Left cardiac atrium (tissue), 4 donors: Measurements from ENCODE around the gene IQCN. TPM values are rescaled to one million over a fixed set of nuclear protein-coding genes. Genes with fewer than 3 reads are reported as not detected.

Experiments
- ATAC-seq, 2 donors: fragments of 200-7000 bp; cut with Tn5 transposase; one replicate each; pipeline ENCODE4 v1.9.1; 2020; ENCODE audit warnings: mild to moderate bottlenecking in 2 of 2, moderate library complexity in 2 of 2
- DNase-seq: peaks from one replicate; pipeline ENCODE4 v3.0.0-alpha.2; 2020
- intact Hi-C, 2 donors: fragments of 100-400 bp; cut with DNase I; formaldehyde crosslinking; loops; one replicate each; pipeline versions ENCODE4 v1.14.1 to v1.15.1; 2022 to 2023
- total RNA-seq, 2 donors: library from RNA; stranded (reverse); fragmentation: NEBNext Ultra II Directional; extraction: Animal tissue kit (Norgen Biotek cat#: 25700); gene quantifications; one replicate each; pipeline ENCODE4 v1.2.1, GENCODE V29; 2021
- donor health status: DM: no; HTN: yes; CAD: no.
- donor health status: DM: no; HTN: yes; CAD: no; lungs with severe emphysema.
- donor health status: DM: yes; HTN: yes; CAD: no.
- donor health status: Dilated cardiomyopathy.

The IQCN gene
- total RNA-seq, 2 donors from 2014 or later = 0.91 to 1.3 TPM

GRCh38 chr19:18308051-18308947 lies 34.0 kb upstream of the IQCN start:
- DNase-seq (no peak), ATAC-seq (no peak)
- intact Hi-C loops = no loop called here

DNA sequence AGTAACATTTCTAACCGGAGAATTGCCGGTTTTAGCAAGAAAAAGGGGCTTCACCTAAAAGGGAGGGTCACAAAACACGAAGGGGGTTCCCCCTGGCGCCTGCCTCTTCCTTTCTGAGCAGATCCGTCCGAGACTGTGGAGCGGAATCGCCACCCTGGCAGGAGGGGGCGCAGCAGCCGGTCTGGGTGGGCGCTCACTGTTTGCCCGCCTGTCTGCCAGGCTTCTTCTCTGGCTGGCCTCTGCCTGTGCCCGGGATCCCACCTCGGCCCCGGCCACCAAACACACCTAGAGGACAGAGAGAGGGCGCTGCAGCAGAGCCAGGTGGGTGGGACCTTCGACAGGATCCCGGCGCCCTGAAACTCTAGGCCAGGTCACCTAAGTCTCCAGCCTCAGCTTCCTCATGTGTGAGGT lies 33.0 kb upstream of the IQCN start:
- intact Hi-C loops = no loop called here
- DNase-seq (no peak), ATAC-seq (no peak)

GRCh38 chr19:18306888-18307260 lies 32.6 kb upstream of the IQCN start:
- DNase-seq (peak; percentile 58), ATAC-seq (no peak)
- intact Hi-C loops = no loop called here

GRCh38 chr19:18306209-18306887 lies 32.1 kb upstream of the IQCN start:
- ATAC-seq = no peak
- no peak for DNase-seq
- intact Hi-C loops = no loop called here

DNA sequence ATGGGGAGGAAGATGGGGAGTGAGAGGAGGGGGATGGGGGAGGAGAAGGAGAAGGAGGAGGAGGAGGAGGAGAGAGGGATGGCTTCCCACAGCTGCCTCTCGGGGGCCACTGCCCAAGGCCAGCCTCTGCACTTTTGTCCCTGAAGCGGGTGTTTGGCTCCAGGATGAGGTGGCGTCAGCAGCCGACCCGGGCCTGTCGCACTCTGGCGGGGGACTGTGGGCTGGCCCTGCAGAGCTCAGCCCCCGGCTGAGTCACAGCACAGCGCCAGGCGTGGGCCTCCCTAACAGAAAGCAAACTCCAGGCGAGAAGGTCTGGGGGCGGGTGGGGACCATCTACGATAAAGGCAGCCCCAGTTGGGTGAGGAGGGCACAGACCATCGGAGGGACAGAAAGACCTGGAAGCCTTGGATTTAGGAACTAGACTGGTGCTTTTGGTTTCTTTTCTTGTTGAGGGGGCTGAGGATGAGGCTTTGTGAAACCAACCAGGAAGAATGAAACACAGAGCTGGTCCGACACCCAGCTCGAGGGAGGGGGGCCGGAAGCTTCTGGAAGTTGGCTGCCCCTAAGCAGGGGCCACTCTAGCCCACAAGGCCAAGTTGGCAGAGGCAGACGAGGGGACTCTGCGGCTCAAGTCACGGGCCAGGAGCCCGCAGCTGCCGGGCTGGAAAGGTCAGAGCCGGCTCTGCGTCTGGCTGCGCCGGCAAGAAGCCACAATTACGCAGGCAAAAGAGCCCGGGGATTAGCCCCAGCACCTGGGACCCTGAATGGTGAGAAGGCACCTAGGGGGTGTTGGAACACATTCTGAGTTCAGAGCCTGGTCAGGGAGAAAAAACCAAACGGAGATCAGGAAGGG lies 30.4 kb upstream of the IQCN start:
- intact Hi-C loops = loop anchor here in 1 of 2 donors (2.0 kb wide), 1 partner anchor 18 kb away; the partner anchor contains the start of gene LSM4
- DNase-seq (peak; percentile 93), ATAC-seq (peak; percentile 84 to 89)

GRCh38 chr19:18304208-18304457 lies 29.9 kb upstream of the IQCN start:
- intact Hi-C loops = loop anchor here in 1 of 2 donors (2.0 kb wide), 1 partner anchor 19 kb away; the partner anchor contains the start of gene LSM4
- DNase-seq (peak; percentile 49), ATAC-seq (no peak)

GRCh38 chr19:18301718-18302111 lies 27.5 kb upstream of the IQCN start:
- DNase-seq (no peak), ATAC-seq (no peak)
- intact Hi-C loops = no loop called here

DNA sequence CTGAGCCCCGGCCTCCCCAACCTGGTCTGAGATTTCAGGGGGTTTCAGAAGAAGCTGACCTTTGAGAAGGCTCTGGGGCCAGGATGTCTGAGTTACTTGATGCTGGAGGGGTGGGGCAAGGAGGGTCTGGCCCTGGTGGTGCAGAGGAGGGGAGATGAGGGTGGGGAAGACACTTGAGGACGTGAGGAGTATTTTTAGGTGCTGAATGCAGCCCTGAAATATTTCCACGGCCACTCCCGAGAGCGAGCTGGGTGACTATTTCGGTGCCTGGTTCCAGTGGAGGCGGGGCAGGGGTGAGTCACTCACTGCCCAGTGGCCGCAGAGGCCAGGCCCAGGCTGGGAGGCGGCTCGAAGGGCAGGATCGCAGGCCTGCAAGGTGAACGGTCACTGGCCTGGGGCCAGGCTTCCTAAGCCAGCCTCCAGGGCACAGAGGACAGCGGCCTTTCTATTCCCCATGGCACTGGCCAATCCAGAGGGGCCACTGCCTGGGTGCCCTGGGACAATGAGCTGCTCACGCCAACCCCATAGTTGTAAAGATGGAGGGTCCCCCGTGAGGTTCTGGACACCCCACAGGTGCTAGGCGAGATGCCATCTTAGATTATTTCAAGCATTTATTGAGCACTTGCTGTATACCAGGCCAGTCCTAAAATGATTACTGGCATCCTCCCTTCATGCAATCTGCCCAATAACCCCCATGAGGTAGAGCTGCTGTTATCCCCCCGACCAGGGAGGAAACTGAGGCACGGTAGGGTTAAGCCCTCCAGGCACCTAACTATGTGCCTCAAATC lies 26.9 kb upstream of the IQCN start:
- DNase-seq = peak; percentile 90
- peak; percentile 27 to 69 for ATAC-seq
- intact Hi-C loops = no loop called here

GRCh38 chr19:18299654-18300053 lies 25.4 kb upstream of the IQCN start:
- DNase-seq (no peak), ATAC-seq (no peak)
- intact Hi-C loops = no loop called here

DNA sequence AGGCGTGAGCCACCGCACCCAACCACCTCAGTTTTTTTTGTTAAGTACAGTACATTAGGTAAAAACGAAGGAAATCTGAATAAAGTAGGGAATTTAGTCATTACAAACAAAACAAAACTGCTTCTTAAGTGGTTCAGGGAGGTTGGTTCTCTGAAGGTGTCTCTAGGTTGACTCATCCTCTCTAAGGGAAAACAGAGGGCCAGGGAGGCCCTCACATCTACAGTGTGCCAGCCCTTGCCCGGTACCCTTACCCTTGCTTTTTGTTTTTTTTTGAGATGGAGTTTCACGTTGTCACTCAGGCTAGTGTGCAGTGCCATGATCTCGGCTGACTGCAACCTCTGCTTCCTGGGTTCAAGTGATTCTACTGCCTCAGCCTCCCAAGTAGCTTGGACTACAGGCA lies 24.3 kb upstream of the IQCN start:
- intact Hi-C loops = no loop called here
- no peak for DNase-seq
- ATAC-seq = no peak

GRCh38 chr19:18297308-18297707 lies 23.1 kb upstream of the IQCN start:
- intact Hi-C loops = no loop called here
- ATAC-seq = no peak
- DNase-seq = no peak

GRCh38 chr19:18295034-18295451 lies 20.8 kb upstream of the IQCN start:
- DNase-seq = no peak
- ATAC-seq = no peak
- intact Hi-C loops = no loop called here

GRCh38 chr19:18294467-18294864 lies 20.2 kb upstream of the IQCN start:
- intact Hi-C loops = no loop called here
- DNase-seq (peak; percentile 73), ATAC-seq (no peak)

- DNase-seq (peak; percentile 22), ATAC-seq (no peak)
- intact Hi-C loops = no loop called here
These were observed 19.6 kb upstream of the IQCN start for GRCh38 chr19:18293642-18294466.

GRCh38 chr19:18292810-18293641 lies 18.8 kb upstream of the IQCN start:
- intact Hi-C loops = no loop called here
- DNase-seq (peak; percentile 87), ATAC-seq (peak; percentile 63 to 73)

GRCh38 chr19:18292462-18292809 lies 18.2 kb upstream of the IQCN start:
- intact Hi-C loops = no loop called here
- no peak for ATAC-seq
- DNase-seq = no peak
